Osteoblast (primary cell): ENCODE data around the gene SLC22A15. TPM values are rescaled to one million over a fixed set of nuclear protein-coding genes. Genes with fewer than 3 reads are reported as not detected.

Source experiments
- DNase-seq: peaks from one replicate; pipeline ENCODE4 v3.0.0; 2011; ENCODE audit warnings: low spot score, mixed read lengths; ENCODE audit not compliant: insufficient read length; ENCODE audit errors: missing footprints
- H2AFZ ChIP-seq: 2 replicates; pipeline ENCODE4 v1.6.0; 2011; ENCODE audit warnings: mild to moderate bottlenecking, low read length
- H3K27ac ChIP-seq: 2 replicates; pipeline ENCODE4 v1.5.1; 2011; ENCODE audit warnings: mild to moderate bottlenecking, low read depth, low read length, moderate library complexity
- H3K27me3 ChIP-seq: 2 replicates; pipeline ENCODE4 v1.6.0; 2012; ENCODE audit warnings: mild to moderate bottlenecking, control low read depth, inconsistent platforms, low read length, moderate library complexity; ENCODE audit not compliant: insufficient read depth
- H3K36me3 ChIP-seq: 2 replicates; pipeline ENCODE4 v1.5.1; 2011; ENCODE audit warnings: mild to moderate bottlenecking, low read length, control low read depth, moderate library complexity; ENCODE audit not compliant: insufficient read depth
- H3K4me1 ChIP-seq: 2 replicates; pipeline ENCODE4 v1.5.1; 2011; ENCODE audit warnings: mild to moderate bottlenecking, low read length, control low read depth, moderate library complexity; ENCODE audit not compliant: insufficient read depth
- H3K4me2 ChIP-seq: 2 replicates; pipeline ENCODE4 v1.6.0; 2011; ENCODE audit warnings: mild to moderate bottlenecking, low read length; ENCODE audit not compliant: insufficient read depth
- H3K4me3 ChIP-seq: fragments of 200-600 bp; sonication (generic); 3 replicates; pipeline ENCODE4 v1.5.1; 2012; ENCODE audit warnings: mild to moderate bottlenecking, low read length, inconsistent platforms; ENCODE audit not compliant: insufficient read depth
- H3K79me2 ChIP-seq: 2 replicates; pipeline ENCODE4 v1.6.0; 2012; ENCODE audit warnings: mild to moderate bottlenecking, low read length, control low read depth, inconsistent platforms; ENCODE audit not compliant: insufficient read depth
- H3K9me3 ChIP-seq: 2 replicates; pipeline ENCODE4 v1.5.1; 2011; ENCODE audit warnings: low read depth, low read length, control low read depth
- H4K20me1 ChIP-seq: 2 replicates; pipeline ENCODE4 v1.6.0; 2012; ENCODE audit warnings: mild to moderate bottlenecking, low read length, control low read depth; ENCODE audit not compliant: insufficient read depth
- CTCF ChIP-seq: IDR thresholded peaks from 2 replicates; pipeline ENCODE4 v1.5.1; 2011; ENCODE audit warnings: mild to moderate bottlenecking, low read depth, low read length, moderate library complexity; ENCODE audit errors: extremely low read depth
- total RNA-seq: library from RNA; depleted of rRNA; stranded (reverse); fragments of >200 nt; gene quantifications from 2 replicates; pipeline ENCODE4 v1.2.3, GENCODE V29; 2012

Gene SLC22A15
- total RNA-seq, 1 donor: 14.5 TPM

- H3K9me3 ChIP-seq: no peaks in the 10 kb centered on the region
- H3K4me1 ChIP-seq: no peaks in the 10 kb centered on the region
- no peak overlapping the region for H3K4me2 ChIP-seq
- no peaks in the 10 kb centered on the region for H3K36me3 ChIP-seq
- no peak overlapping the region for H3K4me3 ChIP-seq
- TF ChIP-seq CTCF: no peak
- no peak for DNase-seq
- H3K27ac ChIP-seq: no peak overlapping the region
- no peaks in the 10 kb centered on the region for H3K79me2 ChIP-seq
- H2AFZ ChIP-seq: no peak overlapping the region
- no peaks in the 10 kb centered on the region for H3K27me3 ChIP-seq
- H4K20me1 ChIP-seq: no peaks in the 10 kb centered on the region
Measured at GRCh38 chr1:116076831-116077230, 100.5 kb downstream of the SLC22A15 start.

- no peak overlapping the region for H3K4me2 ChIP-seq
- no peak overlapping the region for H3K4me3 ChIP-seq
- no peaks in the 10 kb centered on the region for H3K9me3 ChIP-seq
- H3K4me1 ChIP-seq: no peaks in the 10 kb centered on the region
- no peaks in the 10 kb centered on the region for H4K20me1 ChIP-seq
- H3K27me3 ChIP-seq: no peaks in the 10 kb centered on the region
- DNase-seq: no peak
- H3K79me2 ChIP-seq: no peaks in the 10 kb centered on the region
- TF ChIP-seq CTCF: no peak
- H2AFZ ChIP-seq: no peak overlapping the region
- H3K27ac ChIP-seq: no peak overlapping the region
- no peaks in the 10 kb centered on the region for H3K36me3 ChIP-seq
Measured at GRCh38 chr1:116078699-116079223, 102.4 kb downstream of the SLC22A15 start.

- Histone ChIP-seq H3K9me3 (peaks cover 3% of the 10 kb centered on the region), H2AFZ (no peak overlapping the region), H3K4me3 (no peak overlapping the region), H3K27me3 (no peaks in the 10 kb centered on the region), H3K79me2 (no peaks in the 10 kb centered on the region), H3K4me2 (no peak overlapping the region), H3K36me3 (no peaks in the 10 kb centered on the region), H3K27ac (no peak overlapping the region), H3K4me1 (no peaks in the 10 kb centered on the region), H4K20me1 (no peaks in the 10 kb centered on the region)
- no peak for TF ChIP-seq CTCF
- no peak for DNase-seq
Measured at GRCh38 chr1:116087628-116088027, 111.3 kb downstream of the SLC22A15 start.

- Histone ChIP-seq H2AFZ (no peak overlapping the region), H3K4me3 (no peak overlapping the region), H3K9me3 (peaks cover 3% of the 10 kb centered on the region), H3K27ac (no peak overlapping the region), H3K36me3 (no peaks in the 10 kb centered on the region), H3K4me2 (no peak overlapping the region), H3K4me1 (no peaks in the 10 kb centered on the region), H4K20me1 (no peaks in the 10 kb centered on the region), H3K27me3 (no peaks in the 10 kb centered on the region), H3K79me2 (no peaks in the 10 kb centered on the region)
- DNase-seq: no peak
- TF ChIP-seq CTCF: no peak
Measured at GRCh38 chr1:116089870-116090269, 113.6 kb downstream of the SLC22A15 start.
